ENCODE data around the gene ARL14. TPM values are rescaled to one million over a fixed set of nuclear protein-coding genes. Genes with fewer than 3 reads are reported as not detected.

ARL14 gene
- polyA plus RNA-seq, 1 donor from 2014 or later, result not detected

DNA sequence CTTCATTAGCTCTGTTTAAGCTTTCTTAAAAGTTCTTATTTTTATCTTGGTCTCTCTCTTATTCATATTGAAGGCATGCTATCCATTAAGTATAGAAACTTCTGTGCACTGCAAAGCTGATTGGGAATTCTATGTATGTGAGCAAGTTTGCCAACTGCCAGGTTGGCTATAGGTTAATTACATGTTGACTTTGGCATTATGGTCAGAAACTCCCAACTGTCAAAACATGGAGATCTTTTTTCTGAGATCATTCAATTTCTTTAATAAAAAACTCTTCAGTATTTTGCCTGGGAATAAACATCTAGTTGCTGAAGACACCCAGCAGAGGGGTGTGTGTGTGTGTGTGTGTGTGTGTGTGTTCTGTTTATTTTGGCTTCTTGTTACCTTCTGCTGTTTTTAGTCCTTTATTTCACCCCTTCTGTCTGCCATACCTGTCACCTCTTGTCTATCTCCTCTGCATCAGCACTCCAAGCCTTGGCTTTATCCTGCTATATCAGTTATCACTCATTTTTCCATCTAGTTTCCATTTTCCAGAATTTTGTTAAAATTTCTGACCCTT, 1.3 kb upstream of the ARL14 start:
- TF ChIP-seq EP300 (conservative IDR thresholded peaks at IDR 0.05; ENCODE audit: poor library complexity, severe bottlenecking) (no peak), MXI1 (conservative IDR thresholded peaks at IDR 0.05; ENCODE audit: poor library complexity, severe bottlenecking) (no peak), POLR2AphosphoS5 (IDR thresholded peaks at IDR 0.05) (no peak), RAD21 (conservative IDR thresholded peaks at IDR 0.05) (no peak), SMC3 (conservative IDR thresholded peaks at IDR 0.05; ENCODE audit: poor library complexity) (no peak), EZH2 (IDR thresholded peaks at IDR 0.05; ENCODE audit: borderline replicate concordance, insufficient read depth, low read length, poor library complexity, severe bottlenecking) (no peak)
- TF ChIP-seq, protein P1, sequence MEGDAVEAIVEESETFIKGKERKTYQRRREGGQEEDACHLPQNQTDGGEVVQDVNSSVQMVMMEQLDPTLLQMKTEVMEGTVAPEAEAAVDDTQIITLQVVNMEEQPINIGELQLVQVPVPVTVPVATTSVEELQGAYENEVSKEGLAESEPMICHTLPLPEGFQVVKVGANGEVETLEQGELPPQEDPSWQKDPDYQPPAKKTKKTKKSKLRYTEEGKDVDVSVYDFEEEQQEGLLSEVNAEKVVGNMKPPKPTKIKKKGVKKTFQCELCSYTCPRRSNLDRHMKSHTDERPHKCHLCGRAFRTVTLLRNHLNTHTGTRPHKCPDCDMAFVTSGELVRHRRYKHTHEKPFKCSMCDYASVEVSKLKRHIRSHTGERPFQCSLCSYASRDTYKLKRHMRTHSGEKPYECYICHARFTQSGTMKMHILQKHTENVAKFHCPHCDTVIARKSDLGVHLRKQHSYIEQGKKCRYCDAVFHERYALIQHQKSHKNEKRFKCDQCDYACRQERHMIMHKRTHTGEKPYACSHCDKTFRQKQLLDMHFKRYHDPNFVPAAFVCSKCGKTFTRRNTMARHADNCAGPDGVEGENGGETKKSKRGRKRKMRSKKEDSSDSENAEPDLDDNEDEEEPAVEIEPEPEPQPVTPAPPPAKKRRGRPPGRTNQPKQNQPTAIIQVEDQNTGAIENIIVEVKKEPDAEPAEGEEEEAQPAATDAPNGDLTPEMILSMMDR (IDR thresholded peaks at IDR 0.05; ENCODE audit: poor library complexity, severe bottlenecking), result no peak
- TF ChIP-seq, protein P2, sequence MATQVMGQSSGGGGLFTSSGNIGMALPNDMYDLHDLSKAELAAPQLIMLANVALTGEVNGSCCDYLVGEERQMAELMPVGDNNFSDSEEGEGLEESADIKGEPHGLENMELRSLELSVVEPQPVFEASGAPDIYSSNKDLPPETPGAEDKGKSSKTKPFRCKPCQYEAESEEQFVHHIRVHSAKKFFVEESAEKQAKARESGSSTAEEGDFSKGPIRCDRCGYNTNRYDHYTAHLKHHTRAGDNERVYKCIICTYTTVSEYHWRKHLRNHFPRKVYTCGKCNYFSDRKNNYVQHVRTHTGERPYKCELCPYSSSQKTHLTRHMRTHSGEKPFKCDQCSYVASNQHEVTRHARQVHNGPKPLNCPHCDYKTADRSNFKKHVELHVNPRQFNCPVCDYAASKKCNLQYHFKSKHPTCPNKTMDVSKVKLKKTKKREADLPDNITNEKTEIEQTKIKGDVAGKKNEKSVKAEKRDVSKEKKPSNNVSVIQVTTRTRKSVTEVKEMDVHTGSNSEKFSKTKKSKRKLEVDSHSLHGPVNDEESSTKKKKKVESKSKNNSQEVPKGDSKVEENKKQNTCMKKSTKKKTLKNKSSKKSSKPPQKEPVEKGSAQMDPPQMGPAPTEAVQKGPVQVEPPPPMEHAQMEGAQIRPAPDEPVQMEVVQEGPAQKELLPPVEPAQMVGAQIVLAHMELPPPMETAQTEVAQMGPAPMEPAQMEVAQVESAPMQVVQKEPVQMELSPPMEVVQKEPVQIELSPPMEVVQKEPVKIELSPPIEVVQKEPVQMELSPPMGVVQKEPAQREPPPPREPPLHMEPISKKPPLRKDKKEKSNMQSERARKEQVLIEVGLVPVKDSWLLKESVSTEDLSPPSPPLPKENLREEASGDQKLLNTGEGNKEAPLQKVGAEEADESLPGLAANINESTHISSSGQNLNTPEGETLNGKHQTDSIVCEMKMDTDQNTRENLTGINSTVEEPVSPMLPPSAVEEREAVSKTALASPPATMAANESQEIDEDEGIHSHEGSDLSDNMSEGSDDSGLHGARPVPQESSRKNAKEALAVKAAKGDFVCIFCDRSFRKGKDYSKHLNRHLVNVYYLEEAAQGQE (IDR thresholded peaks at IDR 0.05; ENCODE audit: borderline replicate concordance), result no peak
- Histone ChIP-seq H3K27ac (ENCODE audit: low read length) (no peak overlapping the region), H3F3A (ENCODE audit: insufficient read depth, low read length, poor library complexity, severe bottlenecking) (no peaks in the 10 kb centered on the region), H3K9me3 (ENCODE audit: low read length) (no peaks in the 10 kb centered on the region), H3K36me3 (ENCODE audit: insufficient read depth, low read length) (no peaks in the 10 kb centered on the region), H3K79me2 (replicated peaks; ENCODE audit: insufficient read depth, low read length) (no peaks in the 10 kb centered on the region), H3K9me2 (ENCODE audit: insufficient read depth, low read length) (no peaks in the 10 kb centered on the region), H3K4me2 (ENCODE audit: low read length) (no peak overlapping the region), H3K27me3 (ENCODE audit: insufficient read depth, low read depth, low read length) (no peaks in the 10 kb centered on the region), H4K20me1 (ENCODE audit: insufficient read depth) (no peaks in the 10 kb centered on the region), H2AFZ (ENCODE audit: low read depth, low read length) (no peak overlapping the region), H3K9ac (ENCODE audit: low read length) (no peak overlapping the region), H3K4me3 (ENCODE audit: low read length) (no peak overlapping the region)

DNA sequence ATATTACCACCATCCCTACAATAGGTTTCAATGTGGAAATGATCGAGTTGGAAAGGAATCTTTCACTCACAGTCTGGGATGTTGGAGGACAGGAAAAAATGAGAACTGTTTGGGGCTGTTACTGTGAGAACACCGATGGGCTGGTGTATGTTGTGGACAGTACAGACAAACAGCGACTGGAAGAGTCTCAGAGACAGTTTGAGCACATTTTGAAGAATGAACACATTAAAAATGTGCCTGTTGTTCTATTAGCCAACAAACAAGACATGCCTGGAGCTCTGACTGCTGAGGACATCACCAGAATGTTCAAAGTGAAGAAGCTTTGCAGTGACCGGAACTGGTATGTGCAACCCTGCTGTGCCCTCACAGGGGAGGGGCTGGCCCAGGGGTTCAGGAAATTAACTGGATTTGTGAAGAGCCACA, 510 bp downstream of the ARL14 start:
- Histone ChIP-seq H3K27me3 (ENCODE audit: insufficient read depth, low read depth, low read length) (no peaks in the 10 kb centered on the region), H3F3A (ENCODE audit: insufficient read depth, low read length, poor library complexity, severe bottlenecking) (no peaks in the 10 kb centered on the region), H3K27ac (ENCODE audit: low read length) (no peak overlapping the region), H3K4me3 (ENCODE audit: low read length) (no peak overlapping the region), H3K36me3 (ENCODE audit: insufficient read depth, low read length) (no peaks in the 10 kb centered on the region), H3K9me3 (ENCODE audit: low read length) (no peaks in the 10 kb centered on the region), H3K4me2 (ENCODE audit: low read length) (no peak overlapping the region), H3K9ac (ENCODE audit: low read length) (no peak overlapping the region), H3K9me2 (ENCODE audit: insufficient read depth, low read length) (no peaks in the 10 kb centered on the region), H2AFZ (ENCODE audit: low read depth, low read length) (no peak overlapping the region), H3K79me2 (replicated peaks; ENCODE audit: insufficient read depth, low read length) (no peaks in the 10 kb centered on the region), H4K20me1 (ENCODE audit: insufficient read depth) (no peaks in the 10 kb centered on the region)
- no peak for TF ChIP-seq RAD21 (conservative IDR thresholded peaks at IDR 0.05)
- TF ChIP-seq, protein P1 (IDR thresholded peaks at IDR 0.05; ENCODE audit: poor library complexity, severe bottlenecking), result no peak
- TF ChIP-seq SMC3 (conservative IDR thresholded peaks at IDR 0.05; ENCODE audit: poor library complexity), result no peak
- no peak for TF ChIP-seq POLR2AphosphoS5 (IDR thresholded peaks at IDR 0.05)
- TF ChIP-seq EP300 (conservative IDR thresholded peaks at IDR 0.05; ENCODE audit: poor library complexity, severe bottlenecking), result no peak

Data from neural cell (in vitro differentiated cells).